ENCODE results near the gene CCDC27. TPM values are rescaled to one million over a fixed set of nuclear protein-coding genes. Genes with fewer than 3 reads are reported as not detected.
"Not testable (repeated sequence)": the region's sequence is repeated elsewhere in the genome, so short reads cannot be mapped to it uniquely, and the experiment has no call there.

The CCDC27 gene
- total RNA-seq, 2 experiments from 2014 or later = not detected

DNA sequence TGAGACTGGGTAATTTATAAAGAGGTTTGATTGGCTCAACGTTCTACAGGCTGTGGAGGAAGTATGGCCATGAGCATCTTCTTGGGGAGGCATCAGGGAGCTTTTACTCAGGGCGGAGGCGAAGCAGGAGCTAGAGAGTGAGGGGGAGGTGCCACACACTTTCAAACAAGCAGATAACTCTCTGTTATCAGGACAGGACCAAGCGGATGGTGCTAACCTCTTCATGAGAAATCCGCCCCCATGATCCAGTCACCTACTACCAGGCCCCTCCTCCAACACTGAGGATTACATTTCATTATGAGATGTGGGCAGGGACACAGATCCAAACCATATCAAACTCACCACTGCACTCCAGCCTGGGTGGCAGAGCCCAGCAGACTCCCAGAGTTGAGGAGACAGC, 55.5 kb downstream of the CCDC27 start:
- CTCF ChIA-PET = interaction anchor here (1.0 kb wide), 1 partner anchor 12 kb away, joined by 3 read pairs; the partner anchor contains the start of gene LRRC47
- H3K4me1 Mint-ChIP-seq (ENCODE audit: low read depth) = no peaks in the 10 kb centered on the region
- H3K9me3 Mint-ChIP-seq = no peaks in the 10 kb centered on the region
- ATAC-seq = no peak
- H3K27ac Mint-ChIP-seq = no peak overlapping the region
- DNase-seq = no peak
- H3K4me3 Mint-ChIP-seq = no peak overlapping the region
- no peaks in the 10 kb centered on the region for H3K36me3 Mint-ChIP-seq (ENCODE audit: low read depth)
- POLR2A ChIA-PET = no interaction called here
- TF ChIP-seq, protein P1, sequence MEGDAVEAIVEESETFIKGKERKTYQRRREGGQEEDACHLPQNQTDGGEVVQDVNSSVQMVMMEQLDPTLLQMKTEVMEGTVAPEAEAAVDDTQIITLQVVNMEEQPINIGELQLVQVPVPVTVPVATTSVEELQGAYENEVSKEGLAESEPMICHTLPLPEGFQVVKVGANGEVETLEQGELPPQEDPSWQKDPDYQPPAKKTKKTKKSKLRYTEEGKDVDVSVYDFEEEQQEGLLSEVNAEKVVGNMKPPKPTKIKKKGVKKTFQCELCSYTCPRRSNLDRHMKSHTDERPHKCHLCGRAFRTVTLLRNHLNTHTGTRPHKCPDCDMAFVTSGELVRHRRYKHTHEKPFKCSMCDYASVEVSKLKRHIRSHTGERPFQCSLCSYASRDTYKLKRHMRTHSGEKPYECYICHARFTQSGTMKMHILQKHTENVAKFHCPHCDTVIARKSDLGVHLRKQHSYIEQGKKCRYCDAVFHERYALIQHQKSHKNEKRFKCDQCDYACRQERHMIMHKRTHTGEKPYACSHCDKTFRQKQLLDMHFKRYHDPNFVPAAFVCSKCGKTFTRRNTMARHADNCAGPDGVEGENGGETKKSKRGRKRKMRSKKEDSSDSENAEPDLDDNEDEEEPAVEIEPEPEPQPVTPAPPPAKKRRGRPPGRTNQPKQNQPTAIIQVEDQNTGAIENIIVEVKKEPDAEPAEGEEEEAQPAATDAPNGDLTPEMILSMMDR (IDR thresholded peaks at IDR 0.05) = no peak
- intact Hi-C loops (cut with micrococcal nuclease) = no loop called here
- peaks cover 13% of the 10 kb centered on the region for H3K27me3 Mint-ChIP-seq

DNA sequence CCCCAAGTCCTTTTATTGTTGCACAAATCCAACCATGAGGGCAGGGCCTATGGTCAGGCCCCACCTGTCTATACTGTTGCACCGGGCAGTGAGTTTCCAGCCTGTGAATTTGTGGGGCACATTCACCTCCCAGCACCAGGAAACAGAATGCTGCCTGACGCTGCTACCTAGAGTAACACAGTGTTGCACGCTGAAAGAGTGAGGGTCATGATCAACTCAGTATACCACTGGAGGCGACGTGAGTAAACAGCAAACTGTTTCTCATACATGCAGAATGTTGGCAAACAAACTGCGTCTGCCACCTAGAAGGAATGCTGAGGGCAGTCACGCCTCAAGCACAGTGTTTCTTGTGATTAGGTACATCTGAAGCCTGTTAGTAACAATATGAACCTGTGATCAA, 57.4 kb downstream of the CCDC27 start:
- no peak for DNase-seq
- ATAC-seq = no peak
- H3K4me1 Mint-ChIP-seq (ENCODE audit: low read depth) = no peaks in the 10 kb centered on the region
- POLR2A ChIA-PET = no interaction called here
- H3K4me3 Mint-ChIP-seq = no peak overlapping the region
- no peaks in the 10 kb centered on the region for H3K36me3 Mint-ChIP-seq (ENCODE audit: low read depth)
- CTCF ChIA-PET = no interaction called here
- no peak overlapping the region for H3K27ac Mint-ChIP-seq
- intact Hi-C loops (cut with micrococcal nuclease) = no loop called here
- H3K27me3 Mint-ChIP-seq = peaks cover 7% of the 10 kb centered on the region
- no peaks in the 10 kb centered on the region for H3K9me3 Mint-ChIP-seq
- TF ChIP-seq, protein P1 (IDR thresholded peaks at IDR 0.05) = no peak

DNA sequence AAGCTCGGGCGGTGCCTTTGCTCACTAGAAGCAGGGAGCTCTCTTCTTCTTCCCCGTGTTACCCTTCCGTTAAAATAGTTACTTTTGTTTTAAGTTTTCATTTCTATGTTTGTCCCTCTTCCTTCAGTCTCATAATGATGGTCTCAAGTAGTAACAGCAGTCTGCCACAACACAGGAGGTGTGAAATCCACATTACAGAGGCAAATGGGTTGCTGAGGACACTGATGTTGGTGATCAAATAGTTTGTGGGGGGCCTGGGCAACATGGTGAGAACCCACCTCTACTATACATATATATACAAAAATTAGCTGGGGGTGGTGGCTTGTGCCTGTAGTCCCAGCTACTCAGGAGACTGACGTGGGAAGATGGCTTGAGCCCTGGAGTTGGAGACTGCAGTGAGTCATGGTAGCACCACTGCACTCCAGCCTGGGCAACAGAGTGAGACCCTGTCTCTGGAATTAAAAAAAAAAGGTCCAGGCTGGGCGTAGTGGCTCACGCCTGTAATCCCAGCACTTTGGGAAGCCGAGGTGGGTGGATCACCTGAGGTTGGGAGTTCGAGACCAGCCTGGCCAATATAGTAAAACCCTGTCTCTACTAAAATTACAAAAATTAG, 58.0 kb downstream of the CCDC27 start:
- H3K4me3 Mint-ChIP-seq; H3K9me3 Mint-ChIP-seq; H3K27ac Mint-ChIP-seq; intact Hi-C loops (cut with micrococcal nuclease); DNase-seq; H3K4me1 Mint-ChIP-seq (ENCODE audit: low read depth); CTCF ChIA-PET; H3K36me3 Mint-ChIP-seq (ENCODE audit: low read depth); H3K27me3 Mint-ChIP-seq; ATAC-seq; POLR2A ChIA-PET: not testable (repeated sequence)

DNA sequence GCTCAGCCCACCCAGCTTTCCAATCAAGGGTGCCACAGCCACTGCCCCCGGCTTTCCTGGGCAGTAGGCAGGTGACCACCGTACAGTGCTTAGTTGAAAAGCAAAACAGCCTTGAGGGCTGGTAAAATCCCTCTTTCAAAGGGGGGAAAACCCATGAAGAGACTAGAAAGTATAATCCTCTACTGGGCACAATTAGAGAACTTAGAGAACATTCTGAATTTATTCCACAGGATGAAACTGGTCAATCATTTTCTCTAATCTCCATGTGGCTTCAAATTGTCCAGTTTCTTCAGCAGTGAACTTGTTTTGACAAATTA, 59.3 kb downstream of the CCDC27 start:
- ChIA-PET CTCF (no interaction called here), POLR2A (no interaction called here)
- H3K36me3 Mint-ChIP-seq (ENCODE audit: low read depth) = no peaks in the 10 kb centered on the region
- DNase-seq (no peak), ATAC-seq (no peak)
- H3K27ac Mint-ChIP-seq = no peak overlapping the region
- TF ChIP-seq, protein P1 (IDR thresholded peaks at IDR 0.05) = no peak
- peaks cover 2% of the 10 kb centered on the region for H3K27me3 Mint-ChIP-seq
- H3K9me3 Mint-ChIP-seq = no peaks in the 10 kb centered on the region
- no peak overlapping the region for H3K4me3 Mint-ChIP-seq
- no peaks in the 10 kb centered on the region for H3K4me1 Mint-ChIP-seq (ENCODE audit: low read depth)
- intact Hi-C loops (cut with micrococcal nuclease) = no loop called here

DNA sequence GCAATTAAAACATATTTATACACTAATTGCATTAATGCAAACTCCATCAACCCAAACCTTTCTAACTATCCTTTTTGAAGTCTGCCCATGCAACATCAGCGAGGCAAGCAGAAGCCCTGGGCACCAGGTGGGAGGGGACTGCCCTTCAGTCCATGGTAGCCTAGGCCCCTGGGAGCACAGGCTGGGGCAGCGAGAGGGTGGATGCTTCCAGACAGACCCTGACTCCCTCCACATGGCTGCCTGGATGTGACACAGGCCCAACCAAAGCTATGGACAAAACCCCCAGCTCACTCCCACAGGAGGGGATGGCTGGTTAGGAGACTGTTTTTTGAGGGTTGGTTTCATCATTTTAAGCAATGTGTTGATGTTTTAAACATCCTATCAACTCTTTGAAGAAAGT, 61.8 kb downstream of the CCDC27 start:
- ATAC-seq = no peak
- ChIA-PET POLR2A (no interaction called here), CTCF (no interaction called here)
- TF ChIP-seq, protein P1 (IDR thresholded peaks at IDR 0.05) = no peak
- no peaks in the 10 kb centered on the region for H3K36me3 Mint-ChIP-seq (ENCODE audit: low read depth)
- no peaks in the 10 kb centered on the region for H3K9me3 Mint-ChIP-seq
- H3K27me3 Mint-ChIP-seq = no peaks in the 10 kb centered on the region
- no peaks in the 10 kb centered on the region for H3K4me1 Mint-ChIP-seq (ENCODE audit: low read depth)
- intact Hi-C loops (cut with micrococcal nuclease) = no loop called here
- no peak overlapping the region for H3K27ac Mint-ChIP-seq
- H3K4me3 Mint-ChIP-seq = no peak overlapping the region
- DNase-seq = no peak

Measured in activated CD8-positive, alpha-beta T cell treated with anti-CD3 and anti-CD28 coated beads for 36 hours (primary cell).